HG02678 (cell line): Measurements from ENCODE around the gene CSNK1G2.

Source experiments
- ATAC-seq: cut with Tn5 transposase; IDR thresholded peaks from one replicate; pipeline ENCODE4 v1.9.1; 2021; ENCODE audit warnings: mild to moderate bottlenecking, moderate library complexity; ENCODE audit not compliant: unreplicated experiment

The CSNK1G2 gene

DNA sequence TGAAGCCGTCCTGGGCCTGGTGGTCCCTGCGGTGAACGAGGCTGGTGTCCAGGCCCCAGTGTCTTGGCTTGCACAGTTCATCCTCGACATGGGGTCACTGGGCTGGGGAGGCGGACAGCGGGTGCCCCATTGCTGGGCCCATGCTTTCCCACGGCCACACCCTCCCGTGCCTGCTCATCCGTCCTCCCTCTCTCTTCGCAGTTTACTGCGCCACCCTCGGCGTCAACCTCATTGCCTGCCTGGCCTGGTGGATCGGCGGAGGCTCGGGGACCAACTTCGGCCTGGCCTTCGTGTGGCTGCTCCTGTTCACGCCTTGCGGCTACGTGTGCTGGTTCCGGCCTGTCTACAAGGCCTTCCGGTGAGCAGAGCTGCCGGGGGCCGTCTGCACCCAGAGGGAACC lies 23.0 kb upstream of the CSNK1G2 start:
- no peak for ATAC-seq

DNA sequence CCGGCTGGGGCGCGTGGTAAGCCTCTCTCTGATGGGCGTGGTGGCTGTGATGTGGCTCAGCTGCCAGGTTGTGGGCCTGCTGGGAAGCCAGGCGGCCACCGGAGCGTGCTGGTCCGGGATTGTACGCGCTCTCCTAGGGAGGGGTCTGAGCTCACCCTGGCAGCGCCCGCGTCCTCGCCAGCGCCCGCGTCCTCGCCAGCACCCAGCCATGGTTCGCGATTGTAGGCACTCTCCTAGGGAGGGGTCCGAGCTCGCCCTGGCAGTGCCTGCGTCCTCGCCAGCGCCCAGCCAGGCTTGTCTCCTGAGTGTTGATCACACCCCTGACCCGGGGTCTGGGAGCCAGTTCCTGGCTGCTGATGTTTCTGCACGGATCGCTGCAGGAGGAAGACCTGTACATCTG lies 22.0 kb upstream of the CSNK1G2 start:
- ATAC-seq: no peak

DNA sequence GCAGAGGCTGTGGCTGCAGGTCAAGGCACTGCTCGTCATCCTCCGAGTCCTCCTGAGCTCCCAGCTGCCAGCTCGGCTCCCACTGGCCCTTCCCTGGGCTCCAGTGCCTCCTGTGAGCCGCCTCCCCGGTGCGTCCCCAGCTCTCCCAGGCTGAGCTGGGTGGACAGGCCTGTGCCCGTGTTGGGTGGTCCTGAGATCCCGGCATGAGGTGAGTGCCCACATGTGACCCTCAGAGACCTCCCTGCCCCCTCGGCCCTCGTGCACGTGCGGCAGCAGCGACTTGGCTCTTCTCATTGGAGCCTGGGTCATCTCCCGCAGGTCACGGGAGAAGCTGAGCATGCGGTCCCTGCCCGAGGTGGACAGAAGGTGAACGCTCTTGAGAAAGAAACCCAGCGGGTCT lies 20.3 kb upstream of the CSNK1G2 start:
- no peak for ATAC-seq

DNA sequence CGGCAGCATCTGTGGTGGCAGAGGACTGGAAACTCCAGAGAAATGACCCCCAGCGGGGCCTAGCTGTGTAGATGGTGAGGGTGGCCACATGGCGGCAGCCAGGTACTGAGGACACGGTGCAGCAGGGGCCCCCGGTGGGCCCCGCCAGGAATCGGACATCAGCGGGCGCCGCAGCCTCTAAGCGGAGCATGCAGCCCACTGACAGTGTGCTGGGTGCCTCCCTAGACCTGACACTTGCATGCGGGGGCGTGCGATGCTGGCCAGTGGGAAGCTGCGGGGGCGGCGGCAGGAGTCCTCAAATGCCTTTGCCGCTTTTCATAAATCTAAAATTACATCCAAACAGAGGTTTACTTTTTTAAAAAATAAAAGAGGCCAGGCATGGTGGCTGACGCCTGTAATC lies 19.6 kb upstream of the CSNK1G2 start:
- no peak for ATAC-seq

DNA sequence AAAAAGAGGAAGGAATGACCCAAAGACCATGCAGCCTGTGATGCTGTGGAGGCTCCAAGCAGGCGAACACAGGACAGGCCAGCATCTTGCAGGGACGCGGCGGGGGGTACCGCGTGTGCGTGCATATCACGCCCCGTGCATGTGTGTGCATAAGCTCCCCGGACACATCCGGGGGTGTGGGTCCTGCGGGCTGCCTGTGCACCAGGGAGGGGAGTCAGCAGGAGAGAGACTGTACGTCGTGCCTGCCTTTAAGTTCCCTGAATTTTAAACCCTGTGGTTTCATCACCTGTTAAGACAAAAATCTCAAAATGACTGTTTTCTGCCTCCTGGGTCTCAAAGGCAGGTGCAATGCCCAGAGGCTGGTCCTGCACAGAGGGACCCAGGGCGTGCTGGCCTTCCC lies 19.1 kb upstream of the CSNK1G2 start:
- no peak for ATAC-seq

DNA sequence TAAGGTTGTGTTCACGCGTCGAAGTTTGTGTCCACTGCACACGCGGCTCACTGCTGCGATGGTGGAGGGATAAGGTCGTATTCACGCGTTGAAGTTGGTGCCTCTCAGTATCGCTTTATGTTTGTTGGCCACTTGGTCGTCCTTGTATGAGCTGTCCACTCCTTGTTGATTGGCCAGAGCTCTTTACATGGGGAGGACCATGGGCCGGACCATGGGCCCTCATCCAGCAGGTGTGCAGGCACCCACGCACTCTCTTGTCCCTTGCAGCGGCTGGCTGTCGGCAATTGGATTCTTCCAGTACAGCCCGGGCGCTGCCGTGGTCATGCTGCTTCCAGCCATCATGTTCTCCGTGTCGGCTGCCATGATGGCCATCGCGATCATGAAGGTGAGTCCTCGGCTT lies 18.2 kb upstream of the CSNK1G2 start:
- no peak for ATAC-seq

DNA sequence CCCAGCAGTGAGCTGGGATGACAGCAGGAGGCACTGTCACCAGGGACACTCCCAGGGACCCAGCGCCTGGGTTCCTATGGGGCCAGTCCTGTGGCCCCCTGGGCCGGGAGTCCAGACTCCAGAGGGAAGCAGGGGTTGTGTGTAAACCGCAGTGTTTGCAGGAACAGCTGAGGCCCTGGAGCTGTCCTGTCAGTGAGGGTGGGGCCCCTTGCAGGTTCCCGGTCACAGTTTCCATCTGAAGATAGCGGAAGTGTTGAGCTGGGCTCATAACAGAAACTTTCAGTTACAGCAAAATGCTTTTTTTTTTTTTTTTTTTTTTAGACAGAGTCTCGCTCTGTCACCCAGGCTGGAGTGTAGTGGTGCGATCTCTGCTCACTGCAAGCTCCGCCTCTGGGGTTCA lies 17.7 kb upstream of the CSNK1G2 start:
- ATAC-seq: no peak

DNA sequence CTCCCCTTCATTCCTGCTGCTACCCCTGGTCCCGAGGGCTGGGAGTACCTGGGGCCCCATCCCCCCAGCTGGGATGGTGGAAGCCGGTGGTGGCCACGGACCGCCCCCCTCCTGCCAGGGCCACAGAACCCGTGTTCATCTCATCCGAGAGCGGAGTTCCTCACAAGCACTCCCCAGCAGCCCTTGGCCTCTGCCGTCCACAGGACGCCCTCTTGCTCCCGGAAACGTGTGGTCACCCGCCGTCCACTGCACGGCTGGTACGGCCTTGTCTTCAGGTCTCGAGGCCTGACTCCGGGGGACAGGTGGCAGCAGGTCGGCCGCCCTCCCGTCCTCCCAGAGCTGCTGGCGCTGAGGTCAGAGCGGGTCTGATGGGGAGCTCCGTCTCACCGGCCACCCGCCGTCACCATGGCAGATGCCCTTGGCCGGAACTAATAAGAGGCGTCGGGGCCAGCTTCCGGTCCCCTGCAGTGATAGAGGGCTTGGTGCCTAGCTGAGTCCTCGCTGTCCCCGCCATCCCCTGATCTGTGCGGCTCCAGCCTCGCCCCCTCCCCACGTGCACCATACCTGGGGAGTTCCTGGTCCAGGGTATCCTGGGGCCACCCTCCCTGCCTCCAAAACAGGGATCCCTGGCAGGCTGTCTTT lies 16.5 kb upstream of the CSNK1G2 start:
- no peak for ATAC-seq

DNA sequence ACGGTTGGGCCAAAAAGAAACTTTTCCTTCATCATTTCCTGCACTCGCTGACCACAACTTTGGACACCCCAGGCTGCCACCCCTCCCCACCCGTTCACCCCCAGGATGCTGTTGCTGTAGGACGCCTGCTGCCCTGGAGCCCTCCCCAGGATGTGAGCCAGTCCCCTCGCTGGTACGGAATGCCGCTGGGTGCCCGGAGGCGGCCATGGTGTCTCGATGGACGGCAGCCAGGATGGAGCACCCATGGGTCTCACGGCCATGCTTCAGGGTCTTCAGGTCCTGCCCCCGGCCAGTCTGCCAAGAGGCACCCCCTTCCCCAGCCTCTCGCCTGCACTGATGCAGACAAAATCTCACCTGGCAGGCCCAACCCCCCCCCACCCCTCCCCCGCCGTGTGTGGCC lies 15.4 kb upstream of the CSNK1G2 start:
- no peak for ATAC-seq

DNA sequence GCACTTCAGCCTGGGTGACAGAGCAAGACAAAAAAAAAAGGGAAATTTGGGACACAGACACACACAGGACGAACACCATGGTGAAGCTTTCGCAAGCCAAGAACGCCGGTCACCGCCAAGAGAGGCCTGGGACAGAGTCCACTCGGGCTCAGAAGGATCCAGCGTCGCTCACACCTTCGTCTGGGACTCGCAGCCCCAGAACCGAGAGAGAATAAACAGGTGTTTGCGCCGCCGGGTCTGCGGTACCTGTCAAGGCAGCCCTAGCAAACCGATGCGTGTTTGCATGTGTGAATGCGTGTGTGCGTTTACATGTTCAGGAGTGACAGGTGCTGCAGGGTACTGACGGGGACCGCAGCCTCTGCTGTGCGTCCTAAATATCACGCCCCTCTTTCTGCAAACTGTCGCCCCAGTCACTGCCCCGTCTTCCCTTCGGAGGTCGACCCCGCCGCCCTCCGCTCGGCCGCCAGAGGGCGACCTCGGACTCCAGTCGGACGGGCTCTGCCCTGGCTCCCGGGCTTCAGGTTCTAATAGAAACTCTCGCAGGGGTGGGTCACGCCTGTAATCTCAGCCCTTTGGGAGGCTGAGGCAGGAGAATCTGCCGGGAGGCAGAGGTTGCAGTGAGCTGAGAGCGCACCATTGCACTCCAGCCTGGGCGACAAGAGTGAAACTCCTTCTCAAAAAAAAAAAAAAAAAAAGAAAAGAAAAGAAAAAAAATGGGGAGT lies 11.8 kb upstream of the CSNK1G2 start:
- ATAC-seq: peak; percentile 55

DNA sequence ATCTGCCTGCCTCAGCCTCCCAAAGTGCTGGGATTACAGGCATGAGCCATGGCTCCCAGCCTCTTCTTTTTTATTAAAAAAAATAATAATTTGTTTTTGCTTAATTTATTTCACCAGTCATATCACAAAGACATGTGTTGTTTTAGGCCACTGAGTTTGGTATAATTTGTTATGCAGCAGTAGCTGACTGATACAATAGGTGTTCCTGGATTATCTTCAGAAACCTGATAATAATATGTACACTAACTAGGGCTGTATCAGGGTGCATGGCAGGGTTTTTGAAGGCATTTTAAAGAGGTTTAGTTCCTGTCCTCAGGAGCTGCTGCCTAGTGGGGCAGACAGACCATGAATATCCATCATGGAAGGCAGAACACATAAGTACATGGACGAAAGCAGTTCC lies 9.5 kb upstream of the CSNK1G2 start:
- no peak for ATAC-seq

DNA sequence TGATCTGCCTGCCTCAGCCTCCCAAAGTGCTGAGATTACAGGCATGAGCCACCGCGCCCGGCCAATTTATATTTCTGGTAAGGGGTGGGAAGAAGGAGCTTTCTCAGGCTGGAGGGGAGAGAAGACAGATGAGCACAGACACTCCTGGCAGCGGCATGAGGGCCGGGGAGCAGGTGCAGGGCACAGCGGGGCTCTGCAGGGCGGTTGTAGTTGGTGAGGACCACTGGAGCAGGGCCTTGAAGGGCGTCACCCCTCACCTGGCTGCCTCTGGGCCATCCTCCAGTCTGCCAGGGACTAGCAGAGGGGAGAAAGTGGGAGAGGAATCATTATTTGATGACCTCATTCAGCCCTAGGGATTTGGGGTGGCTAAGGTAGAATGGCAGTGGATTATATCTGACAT lies 8.6 kb upstream of the CSNK1G2 start:
- ATAC-seq: no peak

DNA sequence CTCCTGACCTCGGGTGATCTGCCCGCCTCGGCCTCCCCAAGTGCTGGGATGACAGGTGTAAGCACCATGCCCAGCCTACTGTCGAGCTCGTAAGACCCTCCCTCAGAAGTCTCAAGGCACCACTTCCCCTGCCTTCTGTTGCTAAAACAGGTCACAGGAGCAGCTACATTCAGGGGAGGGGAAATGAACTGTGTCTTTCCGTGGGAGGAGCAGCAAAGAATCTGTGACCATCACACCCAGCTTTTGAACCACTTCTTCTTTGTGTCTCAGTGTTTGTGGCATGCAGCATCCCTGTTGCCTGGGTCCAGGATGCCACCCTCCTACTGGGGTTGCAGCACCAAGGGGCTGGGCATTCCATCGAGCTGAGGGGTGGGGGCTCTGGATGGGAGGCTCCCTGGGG lies 7.7 kb upstream of the CSNK1G2 start:
- ATAC-seq: no peak

DNA sequence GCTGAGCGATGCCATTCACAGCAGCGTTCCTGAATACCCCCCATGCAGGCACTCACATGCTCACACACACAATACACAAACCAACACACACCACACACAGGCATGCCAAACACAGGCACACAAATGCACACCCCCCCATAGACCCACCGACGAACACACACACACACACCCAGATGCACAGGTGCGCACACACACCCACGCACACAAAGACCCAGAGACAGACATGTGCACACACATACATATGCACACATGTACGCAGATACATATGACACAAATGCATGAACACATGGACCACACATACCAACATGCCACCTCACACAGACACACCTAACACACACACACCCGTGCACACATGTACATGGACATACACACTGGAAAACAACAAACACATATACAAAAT lies 7.0 kb upstream of the CSNK1G2 start:
- no peak for ATAC-seq

DNA sequence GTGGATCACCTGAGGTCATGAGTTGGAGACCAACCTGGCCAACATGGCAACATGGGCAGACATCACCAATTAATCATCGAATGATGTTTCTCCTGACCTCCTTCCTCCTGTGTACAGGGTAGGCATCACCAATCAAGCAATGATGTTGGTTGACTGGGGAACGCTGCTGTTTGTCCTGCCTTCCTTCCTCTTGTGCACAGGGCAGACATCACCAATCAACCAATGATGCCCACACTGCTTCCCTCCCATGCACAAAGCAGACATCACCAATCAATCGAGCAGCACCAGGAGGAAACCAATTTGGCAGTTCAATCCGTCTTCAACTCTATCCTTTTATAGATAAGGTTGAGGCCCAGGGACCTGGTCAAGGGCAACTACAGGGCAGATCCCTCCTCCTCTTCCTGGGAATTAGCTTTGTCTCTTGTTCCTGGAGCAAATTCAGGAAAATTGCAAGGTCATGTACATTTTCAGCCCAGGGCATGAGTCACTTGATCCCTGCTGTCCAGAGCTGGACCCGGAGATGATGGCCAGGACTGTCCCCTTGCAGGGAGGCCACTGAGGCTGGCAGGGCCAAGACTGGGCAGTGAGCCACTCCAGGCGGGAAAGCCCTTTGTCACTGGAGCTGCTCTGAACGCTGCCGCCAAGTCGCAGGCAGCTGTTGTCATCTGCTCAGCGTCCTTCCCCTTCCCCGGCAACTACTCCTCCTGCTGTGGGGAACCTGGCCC lies 5.3 kb upstream of the CSNK1G2 start:
- no peak for ATAC-seq

DNA sequence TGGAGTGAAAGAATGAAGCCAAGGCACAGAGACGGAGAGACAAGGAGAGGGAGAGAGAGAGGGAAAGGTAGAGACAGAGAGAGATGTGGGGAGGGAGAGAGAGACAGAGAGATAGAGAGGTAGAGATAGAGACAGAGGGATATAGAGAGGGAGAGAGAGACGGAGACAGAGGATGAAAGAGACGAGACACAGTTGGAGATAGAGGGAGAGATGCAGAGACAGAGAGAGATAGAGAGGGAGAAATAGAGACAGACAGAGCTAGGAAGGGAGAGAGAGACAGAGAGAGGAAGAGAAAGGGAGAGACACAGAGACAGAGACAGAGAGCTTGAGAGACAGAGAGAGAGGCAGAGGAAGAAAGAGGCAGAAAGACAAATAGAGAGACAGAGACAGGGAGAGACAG lies 4.5 kb upstream of the CSNK1G2 start:
- ATAC-seq: no peak

DNA sequence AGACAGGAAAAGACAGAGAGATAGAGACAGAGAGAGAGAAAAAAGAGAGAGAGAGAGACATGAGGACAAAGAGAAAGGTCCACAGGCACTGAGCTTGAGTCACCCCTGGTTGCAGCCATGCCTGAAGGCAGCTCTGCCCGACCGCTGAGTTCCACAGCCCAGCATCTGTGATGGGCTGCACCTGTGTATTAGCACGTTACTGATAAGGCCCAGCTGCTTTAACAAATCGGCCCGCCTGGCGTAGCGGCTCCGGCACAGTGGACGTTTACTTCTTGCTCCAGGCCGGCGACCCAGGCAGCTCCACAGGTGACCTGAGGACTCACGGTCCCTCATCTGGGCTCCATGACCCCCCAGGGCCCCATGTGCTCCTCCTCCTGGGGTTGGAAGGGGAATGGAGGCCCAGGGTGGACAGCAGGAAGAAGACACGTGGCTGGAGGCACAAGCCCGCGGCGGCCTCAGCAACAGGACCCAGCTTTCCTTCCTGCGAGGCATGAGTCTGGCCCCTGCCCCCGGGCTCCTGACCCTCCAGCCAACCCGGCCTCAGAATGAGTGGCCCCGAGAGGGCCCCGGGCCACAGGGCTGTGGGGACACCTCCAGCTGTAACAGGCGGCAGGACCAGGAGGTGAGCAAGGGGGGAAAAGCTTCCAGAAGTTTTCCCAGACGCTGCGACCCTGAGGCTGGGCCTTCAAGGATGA lies 3.9 kb upstream of the CSNK1G2 start:
- ATAC-seq: no peak

DNA sequence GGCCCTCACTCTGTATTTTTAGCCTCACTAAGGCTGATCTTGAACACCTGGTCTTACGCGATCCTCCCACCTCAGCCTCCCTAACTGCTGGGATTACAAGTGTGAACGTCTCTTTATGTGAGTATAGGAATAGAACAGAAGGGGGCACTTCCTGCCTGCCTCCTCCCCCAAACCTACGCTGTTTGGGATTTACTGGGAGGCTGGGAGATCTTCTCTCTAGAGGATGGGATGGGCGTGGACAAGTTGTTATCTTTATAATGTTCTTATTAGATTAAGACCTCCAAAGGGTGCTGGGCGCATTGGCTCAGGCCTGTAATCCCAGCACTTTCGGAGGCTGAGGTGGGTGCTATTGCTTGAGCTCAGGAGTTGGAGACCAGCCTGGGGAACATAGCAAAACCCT lies 2.9 kb upstream of the CSNK1G2 start:
- no peak for ATAC-seq

DNA sequence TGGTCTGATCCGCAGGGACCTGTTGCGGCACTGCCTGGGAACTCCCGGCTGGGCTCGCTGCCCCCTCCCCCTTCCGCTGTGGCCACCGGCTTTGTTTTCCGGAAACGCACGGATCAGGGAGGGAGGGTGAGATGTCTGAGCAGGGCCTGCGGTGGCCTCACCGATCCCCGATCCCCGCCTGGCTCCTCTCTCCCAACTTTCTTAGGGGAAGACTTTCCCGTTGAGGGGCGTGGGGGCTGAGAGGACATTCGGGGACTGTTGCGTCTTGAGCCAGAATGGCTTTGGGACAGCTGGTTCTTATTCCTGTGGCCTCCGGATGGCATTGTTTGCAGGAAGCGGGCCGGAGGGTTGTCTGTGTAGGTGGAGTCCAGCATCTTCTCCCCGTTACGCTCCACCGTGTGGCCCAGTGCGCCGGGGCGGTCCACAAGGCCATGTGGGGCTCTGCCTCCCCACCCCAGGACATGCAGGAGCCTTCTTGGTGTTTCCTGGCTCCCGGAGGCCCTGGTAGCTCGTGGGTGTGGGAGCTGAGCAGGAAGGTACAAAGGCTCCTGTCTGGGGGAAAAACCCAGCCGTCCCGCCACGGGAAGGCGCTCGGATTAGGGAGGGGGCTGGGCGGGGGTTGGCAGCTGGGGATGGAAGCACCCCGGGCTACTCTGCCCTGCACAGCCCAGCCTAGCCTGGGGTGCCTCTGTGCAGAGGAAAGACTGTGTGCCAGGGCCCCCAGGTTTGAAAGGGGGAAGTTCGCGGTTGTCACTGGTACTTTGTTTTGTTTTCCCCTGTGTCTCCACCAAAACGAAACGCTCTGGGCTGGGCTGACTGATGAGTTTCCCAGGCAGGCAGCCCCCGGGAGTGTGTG lies 1.3 kb downstream of the CSNK1G2 start:
- ATAC-seq: no peak

DNA sequence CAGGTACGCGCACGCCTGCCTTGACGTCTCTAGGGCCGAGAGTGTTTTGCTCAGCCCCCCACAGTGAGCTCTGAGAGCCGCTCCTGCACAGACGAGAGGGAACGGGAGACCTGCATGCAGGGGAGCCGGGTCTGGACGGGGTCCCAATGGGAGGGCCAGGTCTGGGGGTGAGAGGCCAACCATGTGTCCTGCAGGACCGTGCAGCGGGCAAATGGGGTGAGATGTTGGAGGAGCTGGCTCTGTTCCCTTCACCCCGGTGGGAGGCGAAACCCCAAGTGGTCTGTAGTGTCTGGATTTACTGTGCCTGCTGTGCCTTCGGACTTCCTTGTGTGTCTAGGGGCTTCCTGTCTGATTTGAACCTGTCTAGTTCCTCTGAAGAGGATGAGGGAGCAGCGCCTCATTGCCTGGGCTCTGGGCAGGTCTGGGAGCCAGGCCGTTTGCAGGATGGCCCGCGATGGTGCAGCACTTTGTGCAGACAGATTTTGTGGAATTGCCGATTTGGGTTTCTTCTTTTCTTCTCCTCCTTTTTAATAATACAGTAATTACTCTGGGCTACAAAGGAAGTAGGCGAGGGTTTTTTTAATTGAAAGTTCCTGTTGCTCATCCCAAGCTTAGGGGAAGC lies 2.1 kb downstream of the CSNK1G2 start:
- ATAC-seq: no peak
